IMR-90 (cell line): Measurements from ENCODE around the gene SEC22B.
"Not testable (repeated sequence)": the region's sequence is repeated elsewhere in the genome, so short reads cannot be mapped to it uniquely, and the experiment has no call there.

Source experiments
- BHLHE40 ChIP-seq: fragments of 150-350 bp; IDR thresholded peaks from 2 replicates; pipeline ENCODE4 v1.6.1; 2016; ENCODE audit warnings: mild to moderate bottlenecking, low read depth, low read length
- CEBPB ChIP-seq: IDR thresholded peaks from 2 replicates; pipeline ENCODE4 v1.6.1; 2012; ENCODE audit warnings: low read depth, low read length, improper control_type of control experiment
- CHD1 ChIP-seq: IDR thresholded peaks from 2 replicates; pipeline ENCODE4 v1.6.1; 2012; ENCODE audit warnings: low read depth, low read length, improper control_type of control experiment
- MAFK ChIP-seq: IDR thresholded peaks from 2 replicates; pipeline ENCODE4 v1.6.1; 2012; ENCODE audit warnings: low read depth, low read length, improper control_type of control experiment
- MAZ ChIP-seq: IDR thresholded peaks from 2 replicates; pipeline ENCODE4 v1.6.1; 2012; ENCODE audit warnings: low read depth, mild to moderate bottlenecking, low read length, improper control_type of control experiment, moderate library complexity, borderline replicate concordance
- POLR2A ChIP-seq: IDR thresholded peaks from 2 replicates; pipeline ENCODE4 v1.6.1; 2012; ENCODE audit warnings: mild to moderate bottlenecking, low read depth, low read length
- RAD21 ChIP-seq: IDR thresholded peaks from 2 replicates; pipeline ENCODE4 v1.6.1; 2012; ENCODE audit warnings: low read length, improper control_type of control experiment
- SMC3 ChIP-seq: fragments of 150-350 bp; IDR thresholded peaks from 2 replicates; pipeline ENCODE4 v1.6.1; 2016; ENCODE audit warnings: low read depth, mild to moderate bottlenecking, antibody characterized with exemption, low read length, moderate library complexity
- USF2 ChIP-seq: fragments of 150-350 bp; IDR thresholded peaks from 2 replicates; pipeline ENCODE4 v1.6.1; 2017; ENCODE audit warnings: mild to moderate bottlenecking, antibody characterized with exemption, low read length, low read depth
- TF ChIP-seq, protein P1 (sequence below): conservative IDR thresholded peaks from 2 replicates; pipeline ENCODE4 v1.5.1; 2012; ENCODE audit warnings: mild to moderate bottlenecking, low read depth, low read length, improper control_type of control experiment

GRCh38 chr1:120126216-120126615, 50.1 kb downstream of the SEC22B start:
- not testable (repeated sequence) for TF ChIP-seq CHD1, SMC3, BHLHE40, MAZ, USF2, CEBPB, MAFK, RAD21, POLR2A
- TF ChIP-seq, protein P1, sequence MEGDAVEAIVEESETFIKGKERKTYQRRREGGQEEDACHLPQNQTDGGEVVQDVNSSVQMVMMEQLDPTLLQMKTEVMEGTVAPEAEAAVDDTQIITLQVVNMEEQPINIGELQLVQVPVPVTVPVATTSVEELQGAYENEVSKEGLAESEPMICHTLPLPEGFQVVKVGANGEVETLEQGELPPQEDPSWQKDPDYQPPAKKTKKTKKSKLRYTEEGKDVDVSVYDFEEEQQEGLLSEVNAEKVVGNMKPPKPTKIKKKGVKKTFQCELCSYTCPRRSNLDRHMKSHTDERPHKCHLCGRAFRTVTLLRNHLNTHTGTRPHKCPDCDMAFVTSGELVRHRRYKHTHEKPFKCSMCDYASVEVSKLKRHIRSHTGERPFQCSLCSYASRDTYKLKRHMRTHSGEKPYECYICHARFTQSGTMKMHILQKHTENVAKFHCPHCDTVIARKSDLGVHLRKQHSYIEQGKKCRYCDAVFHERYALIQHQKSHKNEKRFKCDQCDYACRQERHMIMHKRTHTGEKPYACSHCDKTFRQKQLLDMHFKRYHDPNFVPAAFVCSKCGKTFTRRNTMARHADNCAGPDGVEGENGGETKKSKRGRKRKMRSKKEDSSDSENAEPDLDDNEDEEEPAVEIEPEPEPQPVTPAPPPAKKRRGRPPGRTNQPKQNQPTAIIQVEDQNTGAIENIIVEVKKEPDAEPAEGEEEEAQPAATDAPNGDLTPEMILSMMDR: not testable (repeated sequence)
